Fibroblast of skin of left quadriceps (primary cell): Measurements from ENCODE around the gene SYNDIG1.

ENCODE experiments used
- DNase-seq, 2 experiments: peaks; one replicate each; pipeline ENCODE4 v3.0.0-alpha.2; 2013; ENCODE audit warnings: low read depth in 2 of 2

SYNDIG1 gene

GRCh38 chr20:24674921-24675605 lies 205.6 kb downstream of the SYNDIG1 start:
- DNase-seq = no peak

DNA sequence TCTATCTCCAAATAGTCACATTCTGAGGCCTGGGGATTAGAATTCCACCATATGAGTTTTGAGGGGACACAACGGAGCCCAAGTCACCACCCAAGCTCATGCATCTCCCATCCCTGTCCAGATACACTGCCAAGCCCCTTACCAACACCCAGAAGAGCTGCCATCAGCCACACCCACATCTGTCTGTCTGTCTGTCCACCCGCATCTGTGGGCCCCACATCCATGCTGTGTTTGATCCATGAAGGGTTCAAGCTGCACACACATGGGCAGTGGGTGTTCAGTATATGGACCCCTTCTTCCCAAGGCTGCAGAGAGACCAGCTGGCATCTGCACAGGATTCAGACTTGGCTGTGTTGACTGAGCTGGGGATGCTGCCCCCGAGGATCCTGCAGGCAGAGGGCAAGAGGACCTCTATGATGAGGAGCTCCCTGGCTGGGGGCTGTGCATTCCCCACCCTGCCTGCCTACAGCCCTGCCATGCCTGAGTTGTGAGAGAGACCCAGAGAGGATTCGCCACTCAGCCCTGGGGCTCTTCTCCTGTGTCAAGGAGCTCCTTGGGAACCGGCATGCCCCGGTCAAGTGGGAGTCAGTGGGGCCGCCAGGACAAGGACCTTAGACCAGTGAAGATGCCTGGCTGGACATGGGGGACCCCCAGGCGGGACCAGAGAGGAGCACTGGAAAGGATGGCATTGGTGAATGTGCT lies 206.4 kb downstream of the SYNDIG1 start:
- no peak for DNase-seq

DNA sequence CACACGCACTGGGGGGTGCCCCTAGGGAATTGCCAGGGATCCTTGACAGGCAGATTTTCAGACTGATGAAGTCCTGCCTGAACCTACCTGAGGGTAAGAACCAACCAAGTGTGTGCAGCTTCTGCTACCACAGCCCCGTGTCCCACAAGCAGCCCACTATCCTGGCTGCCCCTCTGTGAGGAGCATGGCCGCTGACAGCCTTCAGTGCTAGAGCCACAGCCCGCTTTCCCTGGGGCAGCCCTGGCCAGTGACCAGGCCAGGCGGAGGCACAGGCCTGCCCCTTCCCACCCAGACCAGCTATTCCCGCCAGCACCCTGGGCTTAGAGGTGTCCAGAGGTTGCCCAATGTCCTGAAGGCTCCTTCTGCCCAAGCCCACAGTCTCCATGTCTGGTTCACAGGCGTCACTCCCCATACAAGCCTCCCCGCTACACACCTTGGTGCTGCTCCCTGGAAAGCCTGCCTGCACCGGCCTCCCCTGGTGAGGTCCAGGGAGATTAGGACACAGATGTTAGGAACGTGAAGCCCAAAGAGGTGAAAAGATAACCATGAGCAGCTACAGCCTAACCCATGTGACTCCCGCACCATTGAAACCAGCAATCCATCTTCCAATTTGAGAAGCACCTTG lies 207.0 kb downstream of the SYNDIG1 start:
- no peak for DNase-seq

DNA sequence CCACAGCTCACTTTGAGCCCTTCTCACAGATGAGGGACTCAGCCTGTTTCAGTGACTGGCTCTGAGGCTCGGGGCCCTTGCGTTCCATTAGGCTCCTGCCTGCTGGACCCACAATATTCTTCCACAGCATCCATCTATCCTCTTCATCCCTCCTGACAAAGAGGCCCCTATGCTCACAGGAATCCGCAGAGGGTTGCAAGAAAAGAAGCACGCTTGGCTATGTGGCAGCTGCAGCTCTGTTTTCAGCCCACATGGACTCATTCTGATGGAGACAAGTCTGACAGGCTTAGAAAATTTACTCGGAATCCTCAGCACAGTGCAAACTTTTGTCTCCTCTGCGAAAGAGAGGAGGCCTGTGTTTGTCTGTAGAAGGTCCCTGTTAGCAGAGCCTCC lies 207.5 kb downstream of the SYNDIG1 start:
- DNase-seq = no peak

DNA sequence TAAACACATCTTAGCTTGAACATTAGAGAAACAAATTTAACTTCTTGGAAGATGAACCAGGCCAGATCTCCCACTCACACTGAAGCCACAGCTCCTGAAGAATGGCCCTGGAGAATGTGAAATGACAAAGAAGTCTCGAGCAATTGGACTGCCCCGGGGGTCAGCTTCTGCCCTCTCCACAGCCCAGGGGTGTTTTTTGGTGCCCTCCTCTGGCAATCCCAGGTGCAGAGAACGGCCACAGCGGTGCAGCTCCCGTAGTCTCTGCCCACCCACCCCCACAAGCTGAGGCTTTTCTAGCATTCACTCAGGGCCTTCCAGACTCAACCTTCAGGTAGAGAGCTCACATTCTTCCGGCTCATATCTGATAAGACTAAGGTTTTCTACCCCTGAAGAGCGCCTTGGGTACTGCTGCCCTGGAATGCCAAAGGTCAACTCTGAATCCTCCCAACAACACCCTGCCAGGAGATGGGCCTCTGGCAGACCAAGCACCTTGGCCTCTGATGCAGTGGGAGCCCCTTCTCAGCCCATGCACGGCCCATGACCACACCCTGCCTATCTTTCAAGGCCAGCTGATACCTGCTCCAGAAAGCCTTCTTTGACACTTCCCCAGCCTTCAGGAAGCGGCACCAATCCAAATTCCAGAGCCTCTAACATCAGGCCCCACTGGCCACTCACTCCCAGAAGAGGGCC lies 208.3 kb downstream of the SYNDIG1 start:
- no peak for DNase-seq

GRCh38 chr20:24678351-24679106 lies 209.1 kb downstream of the SYNDIG1 start:
- DNase-seq = no peak

DNA sequence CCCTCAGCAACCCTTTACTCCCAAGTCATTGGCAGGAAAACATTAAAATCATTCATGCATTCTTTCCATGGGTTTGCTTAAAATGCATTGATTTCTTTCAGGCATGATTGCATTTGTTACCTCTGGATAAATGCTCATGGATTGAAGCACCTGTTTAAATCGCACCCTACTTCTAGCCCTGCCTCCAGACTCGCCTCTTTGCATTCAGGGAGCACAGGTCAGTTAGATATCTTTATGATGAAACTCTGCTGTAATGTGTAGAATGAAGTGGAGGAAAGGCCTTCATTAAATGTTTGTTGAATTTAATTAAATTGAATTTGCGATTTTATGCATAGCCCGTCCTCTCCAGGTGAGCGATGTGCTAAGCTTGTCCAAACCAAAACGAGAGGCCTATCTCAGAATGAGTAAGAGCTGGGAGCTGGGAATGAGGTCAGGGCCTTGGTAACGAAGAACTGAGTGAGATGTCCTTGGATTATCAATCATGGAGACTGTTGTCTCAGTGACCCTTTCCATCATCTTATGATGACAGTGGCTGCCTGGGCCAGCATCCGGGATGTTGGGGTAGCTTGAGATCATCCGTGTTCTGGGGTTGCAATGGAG lies 210.1 kb downstream of the SYNDIG1 start:
- no peak for DNase-seq

- DNase-seq = no peak
These were observed 212.4 kb downstream of the SYNDIG1 start for GRCh38 chr20:24681634-24682495.

GRCh38 chr20:24682496-24682985 lies 213.1 kb downstream of the SYNDIG1 start:
- DNase-seq = no peak

- DNase-seq = no peak
These were observed 214.2 kb downstream of the SYNDIG1 start for GRCh38 chr20:24683676-24684075.

DNA sequence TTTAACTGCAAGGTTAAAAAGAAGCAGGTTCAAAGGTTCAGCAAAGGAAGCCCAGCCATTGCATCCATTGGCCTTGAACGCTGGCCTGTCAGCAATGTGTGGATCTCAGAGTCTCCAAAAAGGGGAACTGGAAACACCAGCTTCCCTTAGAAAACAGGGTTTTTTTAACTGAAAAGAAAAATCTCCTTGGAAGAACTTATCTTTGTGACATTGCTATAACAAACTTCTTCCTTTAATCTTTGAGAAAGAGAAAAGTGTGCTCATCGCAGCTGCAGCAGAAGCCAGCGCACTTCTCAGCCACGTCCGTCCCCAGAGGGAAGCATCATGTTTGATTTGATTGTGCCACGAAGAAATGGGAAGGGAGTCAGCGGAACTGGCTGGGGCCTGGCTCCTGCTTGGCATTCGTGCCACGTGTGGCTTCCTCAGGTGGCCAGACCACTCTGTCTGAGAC lies 215.0 kb downstream of the SYNDIG1 start:
- no peak for DNase-seq

GRCh38 chr20:24684956-24685691 lies 215.7 kb downstream of the SYNDIG1 start:
- no peak for DNase-seq

- DNase-seq = no peak
These were observed 216.3 kb downstream of the SYNDIG1 start for GRCh38 chr20:24685736-24686135.

DNA sequence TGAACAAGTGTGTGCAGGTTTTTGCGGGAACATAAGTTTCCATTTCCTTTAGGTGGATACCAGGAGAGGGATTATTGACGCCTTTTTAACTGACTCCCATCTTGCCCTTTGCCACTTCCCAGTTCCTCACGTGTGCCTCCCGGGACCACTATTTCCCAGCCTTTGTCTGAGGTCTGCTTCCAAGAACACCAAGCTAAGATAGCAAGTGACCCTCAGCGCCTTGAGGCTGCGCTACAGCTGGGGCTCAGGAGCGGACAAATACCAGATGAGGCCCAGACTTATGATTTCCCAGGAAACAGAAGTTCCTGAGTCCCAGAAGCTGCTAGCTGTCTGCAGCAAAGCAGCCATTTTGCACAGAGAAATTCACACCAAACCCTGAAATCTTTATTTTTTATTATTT lies 216.7 kb downstream of the SYNDIG1 start:
- no peak for DNase-seq

DNA sequence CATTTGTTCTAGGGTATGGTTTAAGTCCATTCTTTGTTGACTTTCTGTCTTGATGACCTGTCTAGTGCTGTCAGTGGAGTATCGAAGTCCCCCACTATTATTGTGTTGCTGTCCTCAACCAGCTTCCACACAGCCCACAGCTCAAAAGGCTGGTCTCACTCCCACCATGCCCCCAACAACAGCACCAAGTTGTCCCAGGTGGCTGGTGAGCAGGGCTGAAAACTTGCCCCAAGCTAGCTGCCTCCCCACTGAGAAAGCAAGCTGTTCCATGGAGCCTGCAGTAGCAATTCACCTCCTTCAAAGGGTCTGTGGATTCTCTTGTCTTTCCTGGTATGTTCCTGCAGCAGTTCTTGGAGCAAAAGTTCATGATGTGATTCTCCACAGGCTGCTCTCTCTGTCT lies 221.0 kb downstream of the SYNDIG1 start:
- no peak for DNase-seq

GRCh38 chr20:24691901-24692351 lies 222.5 kb downstream of the SYNDIG1 start:
- no peak for DNase-seq

GRCh38 chr20:24692446-24693200 lies 223.2 kb downstream of the SYNDIG1 start:
- no peak for DNase-seq

DNA sequence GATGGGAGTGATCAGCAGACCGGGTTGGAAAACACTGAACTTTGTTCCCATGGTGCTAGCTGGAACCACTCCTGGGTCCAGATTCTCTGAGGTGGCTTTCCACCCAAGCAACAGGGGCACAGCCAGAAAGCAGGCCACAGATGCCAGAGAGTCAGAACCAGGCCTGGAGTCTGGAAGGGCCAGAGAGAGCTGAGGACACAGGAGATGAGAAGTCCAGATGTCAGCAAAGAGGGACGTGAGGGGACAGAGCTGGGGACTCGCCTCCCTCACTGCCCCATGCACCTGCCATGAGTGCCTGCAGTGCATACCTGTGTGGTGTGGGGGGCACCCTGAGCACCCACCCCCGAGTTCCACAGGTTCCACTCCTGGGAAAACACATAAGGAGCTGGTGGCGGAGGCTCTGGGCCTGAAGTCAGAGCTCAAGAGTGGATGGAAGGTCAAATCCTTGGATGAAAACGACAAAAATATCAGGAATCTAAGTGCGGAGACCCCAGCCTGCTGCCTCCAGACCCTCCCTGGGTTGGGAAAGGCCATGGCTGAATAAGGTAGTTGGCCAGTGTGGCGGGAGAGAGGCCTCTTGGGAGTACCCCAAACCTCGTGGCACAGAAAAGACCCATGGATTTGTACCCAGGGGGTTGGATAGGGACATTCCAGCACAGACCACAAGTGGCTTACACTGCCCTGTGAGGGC lies 224.2 kb downstream of the SYNDIG1 start:
- no peak for DNase-seq
